Nucleus accumbens (tissue), 56 donors: ENCODE measurements around the gene PSMB9.
A peak's percentile ranks its signal among the peaks of the same experiment; 100 is the strongest.
"Not testable (repeated sequence)": the region's sequence is repeated elsewhere in the genome, so short reads cannot be mapped to it uniquely, and the experiment has no call there.

Source experiments
- DNase-seq, 56 donors: peaks; one replicate each; lab custom pipeline; 2025; lab: John Stamatoyannopoulos, UW

PSMB9 gene

GRCh38 chr6:32853541-32854375, at the start of gene PSMB9, which contains the start of gene TAP1:
PSMB9 (plus strand) TSS chr6:32854192; CDS start chr6:32854230, 38 bp downstream.
TAP1 (minus strand) TSS chr6:32853704; CDS start chr6:32853636, 68 bp downstream.
- DNase-seq = peak; percentile 63 to 99 (median 94)

GRCh38 chr6:32805404-32805803, 48.6 kb upstream of the PSMB9 start:
- DNase-seq = not testable (repeated sequence)

GRCh38 chr6:32807020-32807580, 46.9 kb upstream of the PSMB9 start:
- no peak for DNase-seq

- DNase-seq = no peak
These were observed 44.8 kb upstream of the PSMB9 start for GRCh38 chr6:32809171-32809570.

DNA sequence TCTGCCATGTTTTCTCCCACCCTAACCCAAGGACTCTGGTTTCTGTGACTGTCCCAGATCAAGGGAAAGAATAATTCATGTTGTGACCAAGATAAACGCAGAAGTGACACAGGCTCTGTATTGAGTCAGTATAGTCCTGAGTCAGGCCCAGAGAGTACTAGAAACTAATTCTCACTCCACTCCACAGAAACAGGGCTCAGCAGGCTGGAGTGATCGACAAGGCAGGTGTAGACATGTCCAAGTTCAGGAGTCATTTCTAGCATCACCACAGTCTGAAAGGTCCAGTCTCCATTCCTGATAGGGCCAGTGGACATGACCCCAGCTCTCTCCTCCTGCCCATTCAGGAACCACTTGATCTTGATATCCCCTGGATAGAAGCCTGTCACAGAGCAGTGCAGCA, 39.8 kb upstream of the PSMB9 start:
- DNase-seq = no peak

DNA sequence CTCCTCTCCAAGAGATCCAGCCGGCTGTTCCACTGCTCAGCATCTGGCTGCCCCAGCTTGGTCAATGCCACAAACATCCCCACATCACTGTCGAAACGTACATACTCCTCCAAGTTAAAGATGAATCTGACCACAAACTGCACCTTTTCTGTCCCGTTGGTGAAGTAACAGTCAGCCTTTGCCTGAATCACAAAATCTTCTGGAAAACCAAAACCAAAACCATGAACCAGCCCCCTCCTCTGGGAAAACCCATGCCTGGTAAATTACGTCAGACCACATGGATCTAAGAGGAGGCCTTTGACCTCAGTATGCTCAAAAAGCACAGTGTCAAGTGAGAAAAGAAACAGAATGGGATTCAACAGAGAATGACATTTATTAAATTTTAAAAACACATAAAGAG, 38.9 kb upstream of the PSMB9 start:
- no peak for DNase-seq

- DNase-seq = no peak
These were observed 38.0 kb upstream of the PSMB9 start for GRCh38 chr6:32815996-32816395.

GRCh38 chr6:32816746-32817204, 37.2 kb upstream of the PSMB9 start, which contains the start of gene HLA-DOB:
HLA-DOB (minus strand) TSS chr6:32817002; CDS start chr6:32816951, 51 bp downstream.
- no peak for DNase-seq

DNA sequence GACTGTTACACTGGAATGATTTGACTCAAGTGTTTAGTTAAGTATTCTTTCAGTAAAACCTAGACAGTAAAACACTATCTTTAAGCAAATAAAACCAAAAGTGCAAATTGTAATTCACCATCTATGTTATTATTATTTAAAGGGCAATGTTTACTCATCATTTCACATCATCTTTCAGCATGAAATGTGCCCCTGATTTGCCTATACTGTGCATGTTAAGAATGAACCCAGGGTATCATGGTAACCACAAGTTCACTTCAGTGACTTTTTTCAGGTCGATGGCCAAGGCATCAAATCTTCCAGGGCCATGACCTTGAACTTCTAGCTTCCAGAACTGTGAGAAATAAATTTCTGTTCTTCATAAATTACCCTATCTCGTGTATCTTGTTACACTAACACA, 35.1 kb upstream of the PSMB9 start:
- no peak for DNase-seq

DNA sequence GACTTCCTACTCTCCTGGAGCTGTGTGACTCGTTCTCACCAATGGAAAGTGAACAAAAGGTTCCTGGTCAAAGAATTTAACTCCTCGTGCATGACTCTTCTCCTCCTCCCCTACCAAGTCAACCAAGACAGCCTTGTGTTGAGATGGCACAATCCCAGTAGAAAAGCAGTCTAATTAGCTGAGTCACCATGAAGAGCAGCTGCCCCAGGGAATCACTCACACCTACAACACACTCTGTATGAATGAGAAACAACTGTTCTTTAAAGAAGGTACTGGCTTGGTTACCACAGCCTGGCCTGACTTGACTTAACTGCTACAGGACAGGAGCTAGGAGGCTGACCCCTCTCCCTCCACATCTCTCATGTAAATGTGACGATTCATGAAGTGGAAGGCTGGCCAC, 34.3 kb upstream of the PSMB9 start:
- DNase-seq = no peak

GRCh38 chr6:32825966-32826365, 28.0 kb upstream of the PSMB9 start:
- peak in 1 of 56 donors; percentile 1 for DNase-seq

- DNase-seq = no peak
These were observed 27.0 kb upstream of the PSMB9 start for GRCh38 chr6:32827025-32827424.

GRCh38 chr6:32829495-32829894, 24.5 kb upstream of the PSMB9 start:
- DNase-seq = no peak

DNA sequence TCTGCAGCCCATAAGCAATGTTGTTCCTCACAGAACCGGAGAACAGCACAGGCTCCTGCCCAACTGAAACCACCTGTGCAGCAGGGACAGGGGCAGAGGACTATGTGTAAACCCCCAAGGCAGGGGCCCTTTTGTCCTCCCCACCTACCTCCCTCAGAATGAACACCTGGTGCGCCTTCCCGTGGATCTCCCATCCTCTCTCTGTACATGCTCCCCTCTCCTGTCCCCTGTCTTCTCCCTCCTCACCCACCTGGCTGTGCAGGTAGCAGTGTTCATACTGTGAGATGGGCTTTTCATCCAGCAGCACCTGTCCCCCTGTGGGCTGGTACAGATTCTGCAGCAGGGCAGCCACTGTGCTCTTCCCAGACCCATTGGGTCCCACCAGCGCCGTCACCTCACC, 24.0 kb upstream of the PSMB9 start:
- no peak for DNase-seq

DNA sequence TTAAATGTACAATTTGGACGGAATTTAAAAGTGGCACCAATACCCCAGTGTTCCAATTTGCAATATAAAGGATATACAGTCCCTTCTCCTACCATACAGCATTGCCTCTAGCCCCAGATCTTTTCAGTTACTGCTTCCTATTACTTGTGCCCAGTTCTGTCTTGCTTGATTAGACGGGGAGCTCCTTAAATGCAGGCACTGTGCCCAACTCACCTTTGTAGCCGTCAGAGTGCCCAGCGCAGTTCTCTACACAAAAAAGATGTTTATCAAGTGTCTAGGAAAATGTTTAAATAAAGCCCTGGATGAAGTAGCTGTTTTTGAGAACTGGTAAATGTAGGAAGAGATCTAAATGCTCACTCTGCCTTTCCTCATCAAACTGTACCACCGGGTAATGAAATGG, 23.1 kb upstream of the PSMB9 start:
- DNase-seq = no peak

DNA sequence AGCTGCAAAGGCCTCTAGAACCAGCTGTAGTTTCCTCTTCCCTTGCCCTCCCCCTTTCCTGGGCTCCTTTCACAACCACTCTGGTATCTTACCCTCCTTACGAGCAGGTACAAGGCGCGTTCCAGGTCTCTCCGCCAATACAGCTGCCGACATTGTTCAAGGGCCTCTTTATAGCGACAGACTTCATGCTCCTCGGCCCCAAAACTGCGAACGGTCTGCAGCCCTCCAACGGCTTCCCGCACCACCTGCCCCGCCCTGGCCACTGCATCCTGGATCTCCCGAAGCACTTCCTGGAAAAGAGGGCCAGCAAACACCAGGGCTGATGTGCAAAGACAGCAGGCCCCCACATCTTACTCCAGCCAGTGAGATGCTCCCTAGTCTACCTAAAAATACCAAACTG, 21.5 kb upstream of the PSMB9 start:
- no peak for DNase-seq

GRCh38 chr6:32833664-32834063, 20.3 kb upstream of the PSMB9 start:
- DNase-seq = no peak

DNA sequence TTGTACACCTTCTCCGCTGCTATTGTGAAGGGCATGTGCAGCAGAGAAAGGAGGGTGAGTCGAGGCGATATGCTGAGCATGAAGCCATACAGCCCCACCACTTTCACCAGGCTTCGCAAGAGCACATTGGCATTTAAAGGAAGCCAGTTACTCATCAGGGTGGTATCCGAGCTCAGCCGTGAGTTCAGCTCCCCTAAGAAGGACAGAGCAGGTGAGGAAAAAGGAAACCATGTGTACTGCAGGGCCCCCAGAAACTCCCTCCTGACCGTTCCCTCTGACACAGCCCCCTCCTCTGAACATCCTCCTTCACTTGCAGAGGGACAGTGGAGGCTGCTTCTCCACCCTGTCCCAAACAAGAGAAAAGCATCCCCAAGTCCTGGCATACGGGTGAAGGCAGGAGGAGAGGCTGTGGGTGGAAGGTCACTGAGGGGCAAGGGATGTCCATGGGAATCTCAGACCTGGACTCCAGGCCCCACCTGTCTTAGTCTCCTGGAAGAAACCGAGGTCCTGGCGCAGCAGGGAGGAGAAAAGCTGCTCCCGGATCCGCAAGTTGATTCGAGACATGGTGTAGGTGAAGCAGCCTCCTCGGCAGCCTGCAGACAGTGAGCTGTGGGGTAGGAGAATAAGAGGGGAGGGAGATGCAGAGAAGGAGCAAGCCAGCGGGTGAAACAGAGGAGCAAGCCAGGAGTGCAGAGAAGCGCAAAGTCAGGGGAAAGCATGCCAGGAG, 18.7 kb upstream of the PSMB9 start:
- DNase-seq = no peak

GRCh38 chr6:32836873-32837272, 17.1 kb upstream of the PSMB9 start:
- DNase-seq = no peak

- no peak for DNase-seq
These were observed 16.3 kb upstream of the PSMB9 start for GRCh38 chr6:32837651-32838113.
